ENCODE measurements around the gene KLLN. TPM values are rescaled to one million over a fixed set of nuclear protein-coding genes. Genes with fewer than 3 reads are reported as not detected.
"Not testable (repeated sequence)": the region's sequence is repeated elsewhere in the genome, so short reads cannot be mapped to it uniquely, and the experiment has no call there.

Gene KLLN
- total RNA-seq (0.51 and 0.66 TPM in 2 replicates), polyA plus RNA-seq (0.49 and 0.54 TPM in 2 replicates), polyA minus RNA-seq (ENCODE audit: low replicate concordance) (2.0 and 3.0 TPM in 2 replicates)
- polyA plus RNA-seq (2012) = 0.51 and 0.65 TPM in 2 replicates

GRCh38 chr10:87863053-87863943 is at the start of gene KLLN, which contains the start of gene PTEN:
TSS of gene KLLN (minus strand) at chr10:87863533. CDS start at chr10:87862487, 1,046 bp downstream.
TSS of gene PTEN (plus strand) at chr10:87863625. CDS start at chr10:87864470, 845 bp downstream.
- peak within 1 kb of the TSS; percentile 79 for H3K9ac ChIP-seq (ENCODE audit: insufficient read depth, low read length)
- peak within 1 kb of the TSS; percentile 75 for H2AFZ ChIP-seq (ENCODE audit: low read length)
- H4K20me1 ChIP-seq (ENCODE audit: control insufficient read depth, extremely low read depth, insufficient read depth, low read length) = peaks cover 10% of the 10 kb centered on the region
- TF ChIP-seq CTCF (conservative IDR thresholded peaks at IDR 0.05 in 1 of 2, IDR thresholded peaks at IDR 0.05 in 1 of 2; ENCODE audit: low read depth in 1 of 2, low read length in 2 of 2) (no peak), EZH2 (IDR thresholded peaks at IDR 0.05; ENCODE audit: low read length, missing control alignments) (no peak)
- peak; percentile 94 to 95 for DNase-seq (ENCODE audit: low read depth in 2 of 2)
- H3K4me3 ChIP-seq (replicated peaks in 1 of 4; ENCODE audit: control extremely low read depth in 1 of 4, insufficient read depth in 1 of 4, low read depth in 3 of 4, low read length in 4 of 4) = peak within 1 kb of the TSS; percentile 84 to 98 (median 88)
- peaks cover 3% of the 10 kb centered on the region for H3K4me1 ChIP-seq (ENCODE audit: control insufficient read depth, extremely low read depth, insufficient read depth, low read length)
- no peaks in the 10 kb centered on the region for H3K27me3 ChIP-seq (ENCODE audit: control insufficient read depth, insufficient read depth, low read length)
- peaks cover 52% of the 10 kb centered on the region for H3K79me2 ChIP-seq (ENCODE audit: control insufficient read depth, insufficient read depth, low read length)
- H3K9me3 ChIP-seq (ENCODE audit: control insufficient read depth, insufficient read depth, low read depth, low read length) = no peaks in the 10 kb centered on the region
- peak within 1 kb of the TSS; percentile 99 for H3K4me2 ChIP-seq (ENCODE audit: extremely low read depth, insufficient read depth, low read length)
- peak within 1 kb of the TSS; percentile 88 for H3K27ac ChIP-seq (ENCODE audit: insufficient read depth, low read length)
- no peaks in the 10 kb centered on the region for H3K36me3 ChIP-seq (ENCODE audit: control insufficient read depth, insufficient read depth, low read length)

- not testable (repeated sequence) for H3K36me3 ChIP-seq (ENCODE audit: control insufficient read depth, insufficient read depth, low read length); H4K20me1 ChIP-seq (ENCODE audit: control insufficient read depth, extremely low read depth, insufficient read depth, low read length); H3K4me1 ChIP-seq (ENCODE audit: control insufficient read depth, extremely low read depth, insufficient read depth, low read length); DNase-seq (ENCODE audit: low read depth in 2 of 2); H3K27me3 ChIP-seq (ENCODE audit: control insufficient read depth, insufficient read depth, low read length); H3K9me3 ChIP-seq (ENCODE audit: control insufficient read depth, insufficient read depth, low read depth, low read length); H3K9ac ChIP-seq (ENCODE audit: insufficient read depth, low read length); H3K27ac ChIP-seq (ENCODE audit: insufficient read depth, low read length); H3K4me2 ChIP-seq (ENCODE audit: extremely low read depth, insufficient read depth, low read length); H2AFZ ChIP-seq (ENCODE audit: low read length); H3K4me3 ChIP-seq (replicated peaks in 1 of 4; ENCODE audit: control extremely low read depth in 1 of 4, insufficient read depth in 1 of 4, low read depth in 3 of 4, low read length in 4 of 4)
- H3K79me2 ChIP-seq (ENCODE audit: control insufficient read depth, insufficient read depth, low read length) = peaks cover 67% of the 10 kb centered on the region
Measured at GRCh38 chr10:87903396-87903795, 40.1 kb upstream of the KLLN start.

GRCh38 chr10:87897957-87898356 is 34.6 kb upstream of the KLLN start:
- H3K79me2 ChIP-seq (ENCODE audit: control insufficient read depth, insufficient read depth, low read length) = peaks cover 67% of the 10 kb centered on the region
- H3K27me3 ChIP-seq (ENCODE audit: control insufficient read depth, insufficient read depth, low read length); DNase-seq (ENCODE audit: low read depth in 2 of 2); H2AFZ ChIP-seq (ENCODE audit: low read length); H3K27ac ChIP-seq (ENCODE audit: insufficient read depth, low read length); H3K9me3 ChIP-seq (ENCODE audit: control insufficient read depth, insufficient read depth, low read depth, low read length); H3K4me2 ChIP-seq (ENCODE audit: extremely low read depth, insufficient read depth, low read length); H3K4me3 ChIP-seq (replicated peaks in 1 of 4; ENCODE audit: control extremely low read depth in 1 of 4, insufficient read depth in 1 of 4, low read depth in 3 of 4, low read length in 4 of 4); H4K20me1 ChIP-seq (ENCODE audit: control insufficient read depth, extremely low read depth, insufficient read depth, low read length); H3K36me3 ChIP-seq (ENCODE audit: control insufficient read depth, insufficient read depth, low read length); H3K4me1 ChIP-seq (ENCODE audit: control insufficient read depth, extremely low read depth, insufficient read depth, low read length); H3K9ac ChIP-seq (ENCODE audit: insufficient read depth, low read length): not testable (repeated sequence)

- H3K79me2 ChIP-seq (ENCODE audit: control insufficient read depth, insufficient read depth, low read length) = peaks cover 72% of the 10 kb centered on the region
- no peaks in the 10 kb centered on the region for H3K36me3 ChIP-seq (ENCODE audit: control insufficient read depth, insufficient read depth, low read length)
- H3K27ac ChIP-seq (ENCODE audit: insufficient read depth, low read length) = no peak overlapping the region
- TF ChIP-seq CTCF (conservative IDR thresholded peaks at IDR 0.05 in 1 of 2, IDR thresholded peaks at IDR 0.05 in 1 of 2; ENCODE audit: low read depth in 1 of 2, low read length in 2 of 2) (no peak), EZH2 (IDR thresholded peaks at IDR 0.05; ENCODE audit: low read length, missing control alignments) (no peak)
- no peak overlapping the region for H3K4me2 ChIP-seq (ENCODE audit: extremely low read depth, insufficient read depth, low read length)
- H4K20me1 ChIP-seq (ENCODE audit: control insufficient read depth, extremely low read depth, insufficient read depth, low read length) = no peaks in the 10 kb centered on the region
- H3K4me1 ChIP-seq (ENCODE audit: control insufficient read depth, extremely low read depth, insufficient read depth, low read length) = no peaks in the 10 kb centered on the region
- DNase-seq (ENCODE audit: low read depth in 2 of 2) = no peak
- no peak overlapping the region for H2AFZ ChIP-seq (ENCODE audit: low read length)
- no peaks in the 10 kb centered on the region for H3K27me3 ChIP-seq (ENCODE audit: control insufficient read depth, insufficient read depth, low read length)
- no peak overlapping the region for H3K4me3 ChIP-seq (replicated peaks in 1 of 4; ENCODE audit: control extremely low read depth in 1 of 4, insufficient read depth in 1 of 4, low read depth in 3 of 4, low read length in 4 of 4)
- H3K9ac ChIP-seq (ENCODE audit: insufficient read depth, low read length) = no peak overlapping the region
- H3K9me3 ChIP-seq (ENCODE audit: control insufficient read depth, insufficient read depth, low read depth, low read length) = no peaks in the 10 kb centered on the region
Measured at GRCh38 chr10:87896216-87896615, 32.9 kb upstream of the KLLN start.
